GM18951 (cell line): ENCODE results near the gene CFAP43.

Experiments used
- POLR2A ChIP-seq: IDR thresholded peaks from 4 replicates; pipeline ENCODE4 v1.6.1; 2011; ENCODE audit warnings: mild to moderate bottlenecking; ENCODE audit not compliant: insufficient read length, insufficient read depth; ENCODE audit errors: extremely low read depth
- in situ Hi-C: fragments of 300-500 bp; cut with MboI; formaldehyde crosslinking; loops from one replicate; pipeline ENCODE4 v1.12.0; 2022; ENCODE audit warnings: low sequenced_read_pairs, mixed read lengths, inconsistent platforms; ENCODE audit not compliant: unreplicated experiment

The CFAP43 gene

GRCh38 chr10:104264783-104265182 is 32.6 kb upstream of the CFAP43 start:
- in situ Hi-C loops, result no loop called here
- no peak for TF ChIP-seq POLR2A

- no peak for TF ChIP-seq POLR2A
- in situ Hi-C loops, result no loop called here
Measured at GRCh38 chr10:104262055-104262454, 29.9 kb upstream of the CFAP43 start.

GRCh38 chr10:104260775-104261115 is 28.6 kb upstream of the CFAP43 start:
- no peak for TF ChIP-seq POLR2A
- in situ Hi-C loops, result no loop called here

- in situ Hi-C loops, result no loop called here
- no peak for TF ChIP-seq POLR2A
Measured at GRCh38 chr10:104259999-104260774, 28.0 kb upstream of the CFAP43 start.

- in situ Hi-C loops, result no loop called here
- TF ChIP-seq POLR2A, result no peak
Measured at GRCh38 chr10:104259456-104259855, 27.3 kb upstream of the CFAP43 start.

- in situ Hi-C loops, result no loop called here
- TF ChIP-seq POLR2A, result no peak
Measured at GRCh38 chr10:104258209-104258608, 26.0 kb upstream of the CFAP43 start.

GRCh38 chr10:104257235-104257634 is 25.1 kb upstream of the CFAP43 start:
- in situ Hi-C loops, result no loop called here
- no peak for TF ChIP-seq POLR2A

GRCh38 chr10:104256335-104256961 is 24.3 kb upstream of the CFAP43 start:
- in situ Hi-C loops, result no loop called here
- TF ChIP-seq POLR2A, result no peak

- TF ChIP-seq POLR2A, result no peak
- in situ Hi-C loops, result no loop called here
Measured at GRCh38 chr10:104255311-104255981, 23.3 kb upstream of the CFAP43 start.

GRCh38 chr10:104254493-104255310 is 22.5 kb upstream of the CFAP43 start, which contains the start of gene GSTO1:
TSS of gene GSTO1 (plus strand) at chr10:104254892. CDS start at chr10:104254929, 37 bp downstream.
- peak; percentile 92 for TF ChIP-seq POLR2A
- in situ Hi-C loops, result no loop called here

GRCh38 chr10:104253606-104254410 is 21.6 kb upstream of the CFAP43 start:
- in situ Hi-C loops, result no loop called here
- no peak for TF ChIP-seq POLR2A

GRCh38 chr10:104253106-104253505 is 20.9 kb upstream of the CFAP43 start:
- in situ Hi-C loops, result no loop called here
- no peak for TF ChIP-seq POLR2A
